Measurements from ENCODE around the gene INTS14.

DNA sequence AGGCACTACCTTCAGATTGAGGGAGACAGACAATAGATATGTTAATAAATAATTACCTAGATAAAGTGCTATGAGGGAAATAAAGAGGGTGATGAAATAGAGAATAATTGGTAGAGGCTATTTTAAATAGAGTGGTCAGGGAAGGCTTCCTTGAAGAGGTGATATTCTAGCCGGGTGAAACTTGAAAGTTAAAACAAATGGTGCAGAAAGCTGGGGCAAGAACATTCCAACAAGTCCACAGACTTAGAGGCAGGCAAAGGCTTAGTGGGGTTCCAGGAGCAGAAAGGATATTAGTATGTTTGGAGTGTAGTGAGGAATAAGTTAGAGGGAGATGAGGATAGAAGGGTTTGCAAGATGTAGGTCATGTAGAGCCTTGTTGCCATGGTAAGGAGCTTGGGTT lies 70.6 kb downstream of the INTS14 start:
- TF ChIP-seq, protein P1, sequence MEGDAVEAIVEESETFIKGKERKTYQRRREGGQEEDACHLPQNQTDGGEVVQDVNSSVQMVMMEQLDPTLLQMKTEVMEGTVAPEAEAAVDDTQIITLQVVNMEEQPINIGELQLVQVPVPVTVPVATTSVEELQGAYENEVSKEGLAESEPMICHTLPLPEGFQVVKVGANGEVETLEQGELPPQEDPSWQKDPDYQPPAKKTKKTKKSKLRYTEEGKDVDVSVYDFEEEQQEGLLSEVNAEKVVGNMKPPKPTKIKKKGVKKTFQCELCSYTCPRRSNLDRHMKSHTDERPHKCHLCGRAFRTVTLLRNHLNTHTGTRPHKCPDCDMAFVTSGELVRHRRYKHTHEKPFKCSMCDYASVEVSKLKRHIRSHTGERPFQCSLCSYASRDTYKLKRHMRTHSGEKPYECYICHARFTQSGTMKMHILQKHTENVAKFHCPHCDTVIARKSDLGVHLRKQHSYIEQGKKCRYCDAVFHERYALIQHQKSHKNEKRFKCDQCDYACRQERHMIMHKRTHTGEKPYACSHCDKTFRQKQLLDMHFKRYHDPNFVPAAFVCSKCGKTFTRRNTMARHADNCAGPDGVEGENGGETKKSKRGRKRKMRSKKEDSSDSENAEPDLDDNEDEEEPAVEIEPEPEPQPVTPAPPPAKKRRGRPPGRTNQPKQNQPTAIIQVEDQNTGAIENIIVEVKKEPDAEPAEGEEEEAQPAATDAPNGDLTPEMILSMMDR (IDR thresholded peaks at IDR 0.05) = no peak
- TF ChIP-seq POLR2A (IDR thresholded peaks at IDR 0.05) = no peak
